Measurements from ENCODE around the gene NAA60. TPM values are rescaled to one million over a fixed set of nuclear protein-coding genes. Genes with fewer than 3 reads are reported as not detected.

NAA60 gene
- total and polyA plus RNA-seq, 2 of the 13 experiments (the other 11 are each of a cell fraction or from before 2014, with no cell fraction given), result 14.7 to 32.0 TPM

DNA sequence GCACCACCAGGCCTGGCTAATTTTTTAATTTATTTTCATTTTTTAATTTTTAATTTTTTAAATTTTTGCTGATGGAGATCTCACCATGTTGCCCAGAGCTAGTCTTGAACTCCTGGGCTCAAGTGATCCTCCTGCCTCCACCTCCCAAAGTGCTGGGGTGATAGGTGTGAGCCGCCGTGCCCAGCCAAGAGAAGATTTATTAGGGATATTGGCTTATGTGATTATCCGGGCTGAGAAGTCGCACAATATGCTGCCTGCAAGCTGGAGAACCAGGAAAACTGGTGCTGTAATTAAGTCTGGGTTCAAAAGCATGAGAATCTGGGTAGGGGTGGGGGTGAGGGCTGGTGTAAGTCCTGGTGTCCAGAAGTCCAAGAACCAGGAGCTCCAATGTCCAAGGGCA lies 54.3 kb downstream of the NAA60 start:
- H3K9me3 ChIP-seq (ENCODE audit: low read length), result no peaks in the 10 kb centered on the region
- no peak overlapping the region for H2AFZ ChIP-seq (ENCODE audit: low read length)
- in situ Hi-C loops (cut with HindIII; ENCODE audit: extremely low pct_ligation_motif_present, low pct_unique_long_range_greater_than_20kb), result no loop called here
- no peak overlapping the region for H3K4me2 ChIP-seq (ENCODE audit: low read depth, low read length)
- H3K79me2 ChIP-seq (ENCODE audit: insufficient read depth, low read length), result peaks cover 8% of the 10 kb centered on the region
- CTCF ChIA-PET (ENCODE audit: low intra/inter-chr PET ratio, low total read pairs), result no interaction called here
- H3K27me3 ChIP-seq (ENCODE audit: control insufficient read depth in 1 of 2, insufficient read depth in 2 of 2, low read length in 2 of 2), result peaks cover 3 to 4% of the 10 kb centered on the region in 2 experiments; a peak in 2 of 5 replicates
- TF ChIP-seq ZNF138 (CRISPR knock-in tag; IDR thresholded peaks at IDR 0.05; ENCODE audit: low read depth), result no peak
- TF ChIP-seq SP1 (IDR thresholded peaks at IDR 0.05), result no peak
- TF ChIP-seq SP1 (CRISPR knock-in tag; IDR thresholded peaks at IDR 0.05), result no peak
- TF ChIP-seq EP300 (IDR thresholded peaks at IDR 0.05; ENCODE audit: low read depth in 2 of 2, low read length in 2 of 2), result no peak
- no peak for TF ChIP-seq EP300 (CRISPR knock-in tag; IDR thresholded peaks at IDR 0.05; ENCODE audit: borderline replicate concordance)
- TF ChIP-seq JUNB (CRISPR knock-in tag; IDR thresholded peaks at IDR 0.05; ENCODE audit: borderline replicate concordance), result no peak
- TF ChIP-seq, protein P1, sequence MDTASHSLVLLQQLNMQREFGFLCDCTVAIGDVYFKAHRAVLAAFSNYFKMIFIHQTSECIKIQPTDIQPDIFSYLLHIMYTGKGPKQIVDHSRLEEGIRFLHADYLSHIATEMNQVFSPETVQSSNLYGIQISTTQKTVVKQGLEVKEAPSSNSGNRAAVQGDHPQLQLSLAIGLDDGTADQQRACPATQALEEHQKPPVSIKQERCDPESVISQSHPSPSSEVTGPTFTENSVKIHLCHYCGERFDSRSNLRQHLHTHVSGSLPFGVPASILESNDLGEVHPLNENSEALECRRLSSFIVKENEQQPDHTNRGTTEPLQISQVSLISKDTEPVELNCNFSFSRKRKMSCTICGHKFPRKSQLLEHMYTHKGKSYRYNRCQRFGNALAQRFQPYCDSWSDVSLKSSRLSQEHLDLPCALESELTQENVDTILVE (CRISPR knock-in tag; IDR thresholded peaks at IDR 0.05), result no peak
- BruUV-seq (replicated peaks), result no TSS peak
- DNase-seq (ENCODE audit: low spot score), result no peak
- WGBS (ENCODE audit: low lambda C conversion rate), result 83% methylated on average over 4 of the region's 4 CpGs
- H3K9ac ChIP-seq (ENCODE audit: insufficient read depth, low read depth, low read length), result no peak overlapping the region
- H3K27ac ChIP-seq (ENCODE audit: extremely low read length, insufficient read depth, low read length), result no peak overlapping the region
- intact Hi-C loops (cut with micrococcal nuclease; ENCODE audit: unreplicated experiment), result loop anchor here (10.0 kb wide), 1 partner anchor 93 kb away; the partner anchor contains the start of genes ZNF174 and ZSCAN32
- H3K4me3 ChIP-seq (replicated peaks in 1 of 3; ENCODE audit: insufficient read depth in 1 of 3, low read depth in 2 of 3, low read length in 3 of 3), result no peak overlapping the region
- no peaks in the 10 kb centered on the region for H4K20me1 ChIP-seq (ENCODE audit: insufficient read depth, low read length)
- no peak for ATAC-seq
- FAIRE-seq, result no peak
- no peaks in the 10 kb centered on the region for H3K36me3 ChIP-seq (replicated peaks in 1 of 2; ENCODE audit: control insufficient read depth in 1 of 2, insufficient read depth in 2 of 2, low read length in 2 of 2)
- POLR2A ChIA-PET, result no interaction called here
- H3K4me1 ChIP-seq (ENCODE audit: insufficient read depth, low read length), result peaks cover 30% of the 10 kb centered on the region

GRCh38 chr16:3498988-3499387 lies 55.5 kb downstream of the NAA60 start:
- Histone ChIP-seq H3K4me2 (ENCODE audit: low read depth, low read length) (no peak overlapping the region), H3K9me3 (ENCODE audit: low read length) (no peaks in the 10 kb centered on the region), H3K36me3 (replicated peaks in 1 of 2; ENCODE audit: control insufficient read depth in 1 of 2, insufficient read depth in 2 of 2, low read length in 2 of 2) (no peaks in the 10 kb centered on the region), H2AFZ (ENCODE audit: low read length) (no peak overlapping the region), H3K27ac (ENCODE audit: extremely low read length, insufficient read depth, low read length) (no peak overlapping the region), H3K9ac (ENCODE audit: insufficient read depth, low read depth, low read length) (no peak overlapping the region), H4K20me1 (ENCODE audit: insufficient read depth, low read length) (no peaks in the 10 kb centered on the region), H3K79me2 (ENCODE audit: insufficient read depth, low read length) (peaks cover 8% of the 10 kb centered on the region), H3K4me3 (replicated peaks in 1 of 3; ENCODE audit: insufficient read depth in 1 of 3, low read depth in 2 of 3, low read length in 3 of 3) (no peak overlapping the region), H3K27me3 (ENCODE audit: control insufficient read depth in 1 of 2, insufficient read depth in 2 of 2, low read length in 2 of 2) (peaks cover 1 to 3% of the 10 kb centered on the region in 2 experiments; a peak in 2 of 5 replicates), H3K4me1 (ENCODE audit: insufficient read depth, low read length) (peaks cover 19% of the 10 kb centered on the region)
- FAIRE-seq (no peak), DNase-seq (ENCODE audit: low spot score) (no peak), ATAC-seq (no peak)
- 80% methylated on average over 16 of the region's 16 CpGs for WGBS (ENCODE audit: low lambda C conversion rate)
- POLR2A ChIA-PET, result no interaction called here
- CTCF ChIA-PET (ENCODE audit: low intra/inter-chr PET ratio, low total read pairs), result no interaction called here
- no TSS peak for BruUV-seq (replicated peaks)
- intact Hi-C loops (cut with micrococcal nuclease; ENCODE audit: unreplicated experiment) (loop anchor here (10.0 kb wide), 1 partner anchor 94 kb away; the partner anchor contains the start of genes ZNF174 and ZSCAN32), in situ Hi-C loops (cut with HindIII; ENCODE audit: extremely low pct_ligation_motif_present, low pct_unique_long_range_greater_than_20kb) (no loop called here)
- no peak for TF ChIP-seq ZNF556 (CRISPR knock-in tag; IDR thresholded peaks at IDR 0.05; ENCODE audit: borderline replicate concordance)
- TF ChIP-seq, protein P2, sequence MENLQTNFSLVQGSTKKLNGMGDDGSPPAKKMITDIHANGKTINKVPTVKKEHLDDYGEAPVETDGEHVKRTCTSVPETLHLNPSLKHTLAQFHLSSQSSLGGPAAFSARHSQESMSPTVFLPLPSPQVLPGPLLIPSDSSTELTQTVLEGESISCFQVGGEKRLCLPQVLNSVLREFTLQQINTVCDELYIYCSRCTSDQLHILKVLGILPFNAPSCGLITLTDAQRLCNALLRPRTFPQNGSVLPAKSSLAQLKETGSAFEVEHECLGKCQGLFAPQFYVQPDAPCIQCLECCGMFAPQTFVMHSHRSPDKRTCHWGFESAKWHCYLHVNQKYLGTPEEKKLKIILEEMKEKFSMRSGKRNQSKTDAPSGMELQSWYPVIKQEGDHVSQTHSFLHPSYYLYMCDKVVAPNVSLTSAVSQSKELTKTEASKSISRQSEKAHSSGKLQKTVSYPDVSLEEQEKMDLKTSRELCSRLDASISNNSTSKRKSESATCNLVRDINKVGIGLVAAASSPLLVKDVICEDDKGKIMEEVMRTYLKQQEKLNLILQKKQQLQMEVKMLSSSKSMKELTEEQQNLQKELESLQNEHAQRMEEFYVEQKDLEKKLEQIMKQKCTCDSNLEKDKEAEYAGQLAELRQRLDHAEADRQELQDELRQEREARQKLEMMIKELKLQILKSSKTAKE (CRISPR knock-in tag; IDR thresholded peaks at IDR 0.05; ENCODE audit: borderline replicate concordance), result no peak
- TF ChIP-seq EHMT2 (IDR thresholded peaks at IDR 0.05; ENCODE audit: borderline replicate concordance, low read depth, low read length), result no peak
- TF ChIP-seq ZNF768 (CRISPR knock-in tag; IDR thresholded peaks at IDR 0.05), result no peak
- no peak for TF ChIP-seq RXRB (CRISPR knock-in tag; IDR thresholded peaks at IDR 0.05; ENCODE audit: borderline replicate concordance)
- TF ChIP-seq WIZ (CRISPR knock-in tag; IDR thresholded peaks at IDR 0.05), result no peak
- TF ChIP-seq, protein P3, sequence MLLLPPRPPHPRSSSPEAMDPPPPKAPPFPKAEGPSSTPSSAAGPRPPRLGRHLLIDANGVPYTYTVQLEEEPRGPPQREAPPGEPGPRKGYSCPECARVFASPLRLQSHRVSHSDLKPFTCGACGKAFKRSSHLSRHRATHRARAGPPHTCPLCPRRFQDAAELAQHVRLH (CRISPR knock-in tag; IDR thresholded peaks at IDR 0.05; ENCODE audit: borderline replicate concordance, low read depth), result no peak
- TF ChIP-seq KAT7 (CRISPR knock-in tag; IDR thresholded peaks at IDR 0.05; ENCODE audit: borderline replicate concordance), result no peak
- TF ChIP-seq ESRRA (CRISPR knock-in tag; IDR thresholded peaks at IDR 0.05; ENCODE audit: low read depth), result no peak
- TF ChIP-seq MBNL3 (CRISPR knock-in tag; conservative IDR thresholded peaks at IDR 0.05), result no peak
- TF ChIP-seq EED (CRISPR knock-in tag; IDR thresholded peaks at IDR 0.05), result no peak
